Measurements from ENCODE around the gene HSFX2.

GRCh38 chrX:149629730-149630387, 34.7 kb upstream of the HSFX2 start:
- TF ChIP-seq CTCF (conservative IDR thresholded peaks at IDR 0.05 in 1 of 2, IDR thresholded peaks at IDR 0.05 in 1 of 2; ENCODE audit: low read depth in 1 of 2, low read length in 2 of 2) (no peak), EZH2 (IDR thresholded peaks at IDR 0.05; ENCODE audit: low read length, missing control alignments) (no peak)

Measured in fibroblast of lung (primary cell).